Smooth muscle cell of the brain vasculature (primary cell): ENCODE results near the gene EPHA1.

Source experiments
- DNase-seq: peaks from one replicate; pipeline ENCODE4 v3.0.0-alpha.2; 2012; ENCODE audit warnings: low read depth, low spot score

Gene EPHA1

DNA sequence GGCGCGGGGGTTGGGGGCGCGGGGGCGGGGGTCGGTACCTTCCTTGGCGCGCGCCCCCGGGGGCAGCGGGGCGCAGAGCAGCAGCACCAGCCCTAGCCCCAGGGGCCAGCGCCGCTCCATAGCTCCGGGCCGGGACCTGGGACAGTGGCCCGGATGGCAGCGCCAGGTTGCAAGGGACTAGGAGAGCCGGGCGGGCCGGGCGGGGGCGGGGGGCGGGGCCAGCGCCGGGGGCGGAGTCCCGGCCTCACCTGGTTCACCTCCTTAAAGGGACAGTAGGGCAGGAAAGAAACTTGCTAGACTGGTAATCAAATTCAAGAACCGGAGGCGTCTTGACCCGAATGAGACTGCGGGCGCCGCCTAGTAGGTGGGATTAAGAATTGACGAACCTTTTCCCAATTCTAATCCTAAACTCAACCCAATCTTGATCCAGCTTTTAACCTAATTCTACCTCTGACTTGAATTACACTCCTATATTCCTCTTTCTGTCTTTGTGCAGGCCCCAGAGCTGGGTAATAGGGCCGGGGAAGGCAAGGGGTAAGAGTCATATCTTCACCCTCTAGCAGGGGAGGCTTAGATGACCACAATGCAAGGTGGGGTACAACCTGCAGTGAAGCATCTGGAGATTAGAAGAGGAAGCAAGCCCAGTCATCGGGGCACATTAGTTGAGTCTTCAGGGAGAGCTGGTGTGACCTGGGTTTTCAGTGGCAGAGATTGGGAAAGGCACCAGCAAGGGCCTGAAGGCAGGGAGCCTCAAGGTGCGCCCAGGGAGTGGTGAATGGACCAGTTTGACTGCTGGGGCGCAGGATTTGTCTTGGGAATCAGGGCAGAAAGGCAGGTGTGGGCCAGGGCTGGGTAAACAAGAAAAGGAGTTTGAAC lies at the start of gene EPHA1:
Gene EPHA1, minus strand, starts transcription at position 171 of the 876 bp plus-strand sequence. Its CDS starts 51 bp downstream, at position 120.
- no peak for DNase-seq

GRCh38 chr7:143458263-143458662 lies 49.6 kb upstream of the EPHA1 start:
- DNase-seq: no peak

GRCh38 chr7:143456992-143457793 lies 48.5 kb upstream of the EPHA1 start:
- no peak for DNase-seq

DNA sequence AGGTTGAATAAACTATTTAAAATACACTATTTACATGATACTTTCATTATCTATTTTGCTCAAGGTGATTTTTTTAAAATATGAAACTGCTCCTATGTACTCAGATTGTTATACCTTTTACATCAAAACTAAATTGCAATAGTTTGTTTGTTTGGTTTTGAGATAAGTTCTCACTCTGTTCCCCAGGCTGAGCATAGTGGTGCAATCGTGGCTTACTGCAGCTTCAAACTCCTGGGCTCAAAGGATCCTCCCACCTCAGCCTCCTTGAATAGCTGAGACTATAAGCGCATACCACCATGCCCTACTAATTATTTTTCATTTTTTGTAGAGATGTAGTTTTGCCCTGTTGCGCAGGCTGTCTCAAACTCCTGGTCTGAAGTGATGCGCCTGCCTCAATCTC lies 47.3 kb upstream of the EPHA1 start:
- no peak for DNase-seq

- DNase-seq: no peak
Observed at GRCh38 chr7:143455491-143455890, 46.8 kb upstream of the EPHA1 start.

- no peak for DNase-seq
Observed at GRCh38 chr7:143454091-143454680, 45.5 kb upstream of the EPHA1 start.

GRCh38 chr7:143452495-143452894 lies 43.8 kb upstream of the EPHA1 start:
- no peak for DNase-seq

DNA sequence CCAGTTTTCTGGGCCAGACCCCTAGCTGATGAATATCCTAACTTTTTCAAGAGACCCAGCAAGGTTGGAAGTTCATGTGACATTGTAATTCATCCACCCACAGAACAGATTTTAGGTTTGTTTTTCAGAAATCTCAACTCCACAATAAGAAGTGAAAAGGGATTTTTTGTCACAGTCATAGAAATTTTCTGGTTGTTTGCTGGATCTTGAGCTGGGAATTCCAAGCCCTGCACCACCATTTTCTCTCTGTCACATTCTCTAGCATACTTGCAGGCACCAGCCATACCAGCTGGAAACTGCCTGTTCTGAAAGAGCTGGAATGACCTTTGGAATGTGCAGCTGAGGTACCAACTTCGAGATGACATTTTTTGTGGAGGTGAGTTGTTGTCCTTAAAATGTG lies 43.1 kb upstream of the EPHA1 start:
- DNase-seq: no peak

DNA sequence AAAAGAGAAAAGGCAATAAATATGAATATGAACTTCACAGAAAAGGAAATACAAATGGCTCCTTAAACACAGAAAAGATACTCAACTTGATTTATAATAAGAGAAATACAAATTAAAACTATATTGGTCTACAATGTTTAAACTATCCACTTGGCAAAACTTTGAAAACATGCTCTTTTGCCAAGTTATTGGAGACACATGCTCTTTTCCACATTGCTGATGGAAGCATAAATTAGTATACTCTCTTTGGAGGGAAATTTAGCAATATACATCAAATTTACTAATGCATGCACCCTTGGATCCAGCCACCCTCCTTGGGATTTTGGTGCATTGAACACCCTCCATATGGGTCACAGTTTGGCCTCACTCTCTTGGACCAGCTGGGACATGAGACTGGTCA lies 42.5 kb upstream of the EPHA1 start:
- no peak for DNase-seq

GRCh38 chr7:143449793-143450192 lies 41.1 kb upstream of the EPHA1 start:
- DNase-seq: no peak

DNA sequence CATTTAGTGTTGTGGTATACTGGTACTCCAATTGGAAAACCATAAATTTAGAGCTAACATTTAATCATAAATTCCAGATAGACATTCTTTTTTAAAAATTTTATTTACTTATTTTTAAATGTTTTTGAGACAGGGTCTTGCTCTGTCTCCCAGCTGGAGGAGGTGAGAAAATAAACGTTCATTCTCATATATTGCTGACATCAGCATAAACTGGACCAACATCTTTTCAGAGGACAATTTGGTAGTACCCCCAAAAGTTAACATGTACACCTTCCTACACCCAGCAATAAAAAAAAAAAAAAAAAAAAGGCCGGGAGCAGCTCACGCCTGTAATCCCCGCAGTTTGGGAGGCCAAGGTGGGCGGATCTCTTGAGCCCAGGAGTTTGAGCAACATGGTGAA lies 39.8 kb upstream of the EPHA1 start:
- no peak for DNase-seq

DNA sequence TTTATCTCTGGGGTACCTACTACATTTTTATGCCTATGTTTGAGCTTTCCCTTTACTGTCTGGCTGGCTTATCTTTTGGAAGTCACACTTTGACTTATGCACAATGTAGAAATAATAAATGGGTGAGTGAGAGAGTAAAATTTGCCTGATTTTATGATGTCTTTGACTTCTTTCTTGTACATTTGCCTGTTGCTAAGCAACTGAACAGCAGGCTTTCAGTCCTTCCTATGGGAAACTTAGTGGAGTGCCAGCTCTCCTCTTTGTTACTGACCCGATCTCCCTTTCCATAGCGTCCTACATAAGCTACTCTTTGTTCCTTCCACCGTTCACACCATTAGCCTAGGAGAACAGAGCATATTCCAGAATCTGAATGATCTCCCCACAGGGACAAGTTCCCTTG lies 38.8 kb upstream of the EPHA1 start:
- DNase-seq: no peak

GRCh38 chr7:143444785-143445184 lies 36.1 kb upstream of the EPHA1 start:
- DNase-seq: no peak

DNA sequence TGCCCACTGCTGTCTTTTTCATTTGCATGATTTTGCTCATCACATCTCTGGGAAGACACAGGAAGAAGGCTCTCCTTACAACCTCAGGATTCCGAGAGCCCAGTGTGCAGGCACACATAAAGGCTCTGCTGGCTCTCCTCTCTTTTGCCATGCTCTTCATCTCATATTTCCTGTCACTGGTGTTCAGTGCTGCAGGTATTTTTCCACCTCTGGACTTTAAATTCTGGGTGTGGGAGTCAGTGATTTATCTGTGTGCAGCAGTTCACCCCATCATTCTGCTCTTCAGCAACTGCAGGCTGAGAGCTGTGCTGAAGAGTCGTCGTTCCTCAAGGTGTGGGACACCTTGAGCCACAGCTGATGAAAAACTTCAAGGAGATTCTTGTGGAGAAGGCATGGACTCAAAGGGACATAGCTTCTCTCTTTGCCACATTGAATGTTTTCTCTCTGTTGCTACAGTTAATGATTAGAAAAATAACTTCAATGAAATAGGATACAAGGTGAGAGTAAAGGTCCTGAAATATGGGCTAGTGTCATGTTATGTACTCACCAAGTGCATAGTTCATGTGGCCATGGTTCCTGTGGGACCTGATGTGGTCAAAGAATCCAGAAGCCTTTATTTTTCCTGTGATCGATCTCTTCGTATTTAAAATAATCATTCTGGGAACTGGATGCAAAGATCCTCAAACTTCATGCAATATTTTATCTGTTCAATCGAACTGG lies 35.6 kb upstream of the EPHA1 start:
- DNase-seq: no peak

DNA sequence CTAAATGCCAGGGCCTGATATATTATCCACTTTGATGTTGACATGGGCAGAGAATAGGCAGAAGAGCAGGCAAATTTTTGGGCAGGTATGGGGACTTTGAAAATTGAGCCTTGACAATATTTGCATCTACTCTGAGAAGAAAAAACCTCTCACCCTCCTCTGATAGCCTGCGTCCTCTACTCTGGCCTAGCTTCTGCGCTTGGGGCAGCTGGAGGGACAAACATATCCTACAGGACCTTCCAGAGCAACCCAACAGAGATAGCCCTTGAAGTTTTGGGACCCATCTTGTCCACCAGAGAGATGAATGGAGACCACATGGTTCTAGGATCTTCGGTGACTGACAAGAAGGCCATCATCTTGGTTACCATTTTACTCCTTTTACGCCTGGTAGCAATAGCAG lies 34.5 kb upstream of the EPHA1 start, which contains the start of gene TAS2R60:
Gene TAS2R60, plus strand, starts transcription at position 301 of the 400 bp plus-strand sequence. Its CDS starts 0 bp downstream, at position 301.
- DNase-seq: no peak

- no peak for DNase-seq
Observed at GRCh38 chr7:143439866-143440265, 31.2 kb upstream of the EPHA1 start.

GRCh38 chr7:143437578-143437977 lies 28.9 kb upstream of the EPHA1 start:
- DNase-seq: no peak

DNA sequence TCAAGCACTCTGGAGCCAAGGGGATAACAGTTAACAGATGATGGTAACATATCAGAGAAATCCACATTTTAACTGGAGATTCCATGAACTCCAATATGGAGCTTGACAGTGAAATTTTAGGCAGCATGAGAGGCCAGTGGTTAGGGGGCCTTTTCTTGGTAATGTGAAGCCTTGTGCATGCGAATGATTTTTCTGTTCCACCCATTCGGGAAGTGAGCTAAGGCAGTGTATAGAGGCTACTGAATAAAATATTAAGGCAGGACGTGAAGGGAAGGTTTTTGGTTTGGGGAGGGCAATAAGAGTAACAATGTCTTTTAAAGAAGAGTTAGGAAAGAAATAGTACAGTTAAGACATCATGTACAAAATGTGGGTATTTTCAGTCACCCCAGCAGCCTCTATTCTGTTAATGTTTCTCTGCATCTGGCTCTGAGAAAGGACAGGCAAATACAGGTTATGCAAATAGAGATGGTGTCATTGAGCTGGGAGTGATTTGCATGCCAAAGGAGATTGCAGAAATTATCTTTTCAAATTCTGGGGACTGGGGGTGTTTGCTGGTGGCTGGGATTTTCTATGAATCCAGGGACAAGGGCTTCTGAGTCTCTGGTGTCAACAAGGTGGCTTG lies 27.8 kb upstream of the EPHA1 start:
- no peak for DNase-seq

DNA sequence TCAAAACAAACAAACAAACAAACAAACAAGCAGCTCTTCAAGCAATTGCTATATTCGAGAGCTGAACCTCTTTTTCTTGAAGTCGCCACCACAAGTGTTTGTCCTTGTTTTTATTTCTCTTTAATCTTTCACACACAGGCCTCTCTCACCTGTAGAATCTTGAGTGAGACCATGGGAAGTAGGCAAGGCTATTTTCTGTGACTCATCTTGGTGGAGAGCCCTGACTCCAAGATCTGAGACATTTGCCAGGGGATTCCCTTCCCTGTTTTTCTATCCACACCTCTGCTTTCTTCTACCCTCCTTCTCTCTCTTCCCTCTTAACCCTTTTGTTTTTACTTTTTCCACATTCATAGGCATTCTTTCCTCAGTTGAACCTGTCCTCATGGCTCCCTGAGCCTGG lies 26.6 kb upstream of the EPHA1 start:
- DNase-seq: no peak

DNA sequence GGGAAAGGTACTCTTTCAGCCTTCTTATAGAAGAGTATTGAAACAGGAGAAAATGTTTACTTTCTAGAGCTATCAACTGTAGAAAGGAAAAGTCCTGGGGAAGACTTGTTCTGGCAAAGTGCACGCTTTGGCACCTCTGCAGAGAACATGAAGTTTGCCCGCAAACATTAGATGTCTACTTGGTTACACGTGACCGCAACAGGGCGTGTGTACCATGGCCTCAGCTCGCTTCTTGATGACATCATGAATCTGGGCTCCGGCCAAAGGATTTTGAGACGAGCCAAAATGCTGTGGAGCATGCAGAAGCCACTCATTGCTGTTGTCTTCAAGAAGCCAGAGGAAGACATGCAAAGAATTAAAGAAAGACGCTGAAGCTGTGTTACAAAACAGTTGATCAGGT lies 26.0 kb upstream of the EPHA1 start:
- DNase-seq: no peak

GRCh38 chr7:143433759-143434158 lies 25.1 kb upstream of the EPHA1 start:
- DNase-seq: no peak
